K562 (cell line): ENCODE data around the gene ARHGAP26. TPM values are rescaled to one million over a fixed set of nuclear protein-coding genes. Genes with fewer than 3 reads are reported as not detected.

Source experiments
- CTCF ChIP-seq, 3 experiments: IDR thresholded peaks in 2 of 3; conservative IDR thresholded peaks in 1 of 3; 2 replicates each; pipeline ENCODE4 v1.5.1; 2011 to 2012; ENCODE audit warnings: low read length in 3 of 3, mild to moderate bottlenecking in 3 of 3, control low read depth in 2 of 3, improper control_type of control experiment in 1 of 3, inconsistent platforms in 1 of 3, low read depth in 1 of 3, mixed read lengths in 1 of 3, moderate library complexity in 1 of 3; ENCODE audit not compliant: insufficient read depth in 2 of 3
- CXXC5 ChIP-seq: fragments of 250-450 bp; sonication (Bioruptor Pico); IDR thresholded peaks from 2 replicates; pipeline ENCODE4 v1.8.0; 2022; ENCODE audit warnings: inconsistent platforms, mild to moderate bottlenecking, moderate library complexity
- E2F3 ChIP-seq: fragments of 250-450 bp; sonication (Bioruptor Pico); IDR thresholded peaks from 2 replicates; pipeline ENCODE4 v1.4.0; 2020; ENCODE audit warnings: mild to moderate bottlenecking
- ETS1 ChIP-seq: conservative IDR thresholded peaks from 2 replicates; pipeline ENCODE4 v1.6.1; 2011; ENCODE audit warnings: low read depth, mild to moderate bottlenecking, low read length; ENCODE audit not compliant: control insufficient read depth
- FOSL1 ChIP-seq: fragments of 200-800 bp; sonication (Bioruptor generic); conservative IDR thresholded peaks from 2 replicates; pipeline ENCODE4 v1.6.1; 2016; ENCODE audit warnings: missing genetic modification characterization, missing compliant biosample characterization
- GTF2F1 ChIP-seq: IDR thresholded peaks from 2 replicates; pipeline ENCODE4 v1.6.1; 2011; ENCODE audit warnings: low read depth, low read length, improper control_type of control experiment
- KAT7 ChIP-seq: sonication (generic); formaldehyde crosslinking; IDR thresholded peaks from 2 replicates; pipeline ENCODE4 v1.8.0; 2022; ENCODE audit warnings: missing genetic modification reagents, mild to moderate bottlenecking, borderline replicate concordance
- KAT8 ChIP-seq: fragments of 450-650 bp; IDR thresholded peaks from 2 replicates; pipeline ENCODE4 v1.6.1; 2016; ENCODE audit warnings: low read depth, mild to moderate bottlenecking
- MAFK ChIP-seq: IDR thresholded peaks from 2 replicates; pipeline ENCODE4 v1.6.1; 2011; ENCODE audit warnings: low read length, improper control_type of control experiment
- MECOM ChIP-seq: fragments of 250-450 bp; sonication (Bioruptor Pico); IDR thresholded peaks from 2 replicates; pipeline ENCODE4 v1.8.0; 2022; ENCODE audit warnings: inconsistent platforms
- NCOA2 ChIP-seq, 2 experiments: fragments of 450-650 bp; IDR thresholded peaks; 2 replicates each; pipeline ENCODE4 v1.6.1; 2018; ENCODE audit warnings: mild to moderate bottlenecking in 2 of 2, moderate library complexity in 1 of 2; ENCODE audit not compliant: partially characterized antibody in 2 of 2
- NR2F6 ChIP-seq: fragments of 450-650 bp; formaldehyde crosslinking; IDR thresholded peaks from 2 replicates; pipeline ENCODE4 v1.4.0; 2020; ENCODE audit warnings: mild to moderate bottlenecking
- PHB ChIP-seq: fragments of 250-450 bp; sonication (Bioruptor Pico); IDR thresholded peaks from 2 replicates; pipeline ENCODE4 v1.5.0; 2021
- RCOR1 ChIP-seq, 2 experiments: IDR thresholded peaks; 2 replicates each; pipeline ENCODE4 v1.6.1; 2012; ENCODE audit warnings: low read depth in 2 of 2, low read length in 2 of 2, borderline replicate concordance in 1 of 2, improper control_type of control experiment in 1 of 2
- SOX6 ChIP-seq: fragments of 450-650 bp; IDR thresholded peaks from 2 replicates; pipeline ENCODE4 v1.6.1; 2014; ENCODE audit warnings: mild to moderate bottlenecking
- STAG1 ChIP-seq: sonication (generic); formaldehyde crosslinking; IDR thresholded peaks from 2 replicates; pipeline ENCODE4 v1.5.0; 2020; ENCODE audit warnings: missing genetic modification reagents, borderline replicate concordance
- THRA ChIP-seq: fragments of 450-650 bp; IDR thresholded peaks from 2 replicates; pipeline ENCODE4 v1.6.1; 2017; ENCODE audit warnings: mild to moderate bottlenecking, moderate library complexity
- ZKSCAN8 ChIP-seq: fragments of 200-800 bp; sonication (Bioruptor generic); IDR thresholded peaks from 2 replicates; pipeline ENCODE4 v1.6.1; 2016; ENCODE audit warnings: missing genetic modification characterization, missing compliant biosample characterization
- ZNF274 ChIP-seq: IDR thresholded peaks from 2 replicates; pipeline ENCODE4 v1.6.1; 2011; ENCODE audit warnings: low read depth, mild to moderate bottlenecking, low read length, moderate library complexity, borderline replicate concordance
- ZNF584 ChIP-seq: fragments of 200-800 bp; sonication (Bioruptor generic); IDR thresholded peaks from 2 replicates; pipeline ENCODE4 v1.6.1; 2016; ENCODE audit warnings: low read depth, mild to moderate bottlenecking, missing genetic modification characterization, missing compliant biosample characterization
- ZNF589 ChIP-seq: fragments of 200-800 bp; sonication (Bioruptor generic); IDR thresholded peaks from 2 replicates; pipeline ENCODE4 v1.6.1; 2016; ENCODE audit warnings: low read depth, missing genetic modification characterization, missing compliant biosample characterization
- ZNF592 ChIP-seq: fragments of 450-650 bp; IDR thresholded peaks from 2 replicates; pipeline ENCODE4 v1.6.1; 2017; ENCODE audit warnings: antibody characterized with exemption, mild to moderate bottlenecking
- polyA plus RNA-seq, 8 experiments: library from polyadenylated mRNA; depleted of rRNA in 4 of 8; stranded (reverse) in 5 of 8; unstranded in 3 of 8; fragments of >200 nt; fragmentation: Nextera tagmentation in 2 of 8; fragmentation: Illumina TruSeq in 1 of 8; extraction: Ambion mirVana in 2 of 8; extraction: Trizol in 1 of 8; gene quantifications; 2 replicates each; pipeline versions ENCODE4 v1.2.1 to v1.2.3, GENCODE V29; 2011 to 2014; ENCODE audit warnings: inconsistent platforms in 1 of 8, missing spikeins in 1 of 8
- total RNA-seq, 7 experiments: library from RNA; depleted of rRNA in 6 of 7; stranded (reverse); fragments of >200 nt in 6 of 7; fragmentation: Illumina TruSeq in 2 of 7; extraction: Trizol in 2 of 7; gene quantifications; 2 replicates each; pipeline versions ENCODE4 v1.2.1 to v1.2.3, GENCODE V29; 2011 to 2021; ENCODE audit warnings: low replicate concordance in 1 of 7

ARHGAP26 gene
- total and polyA plus RNA-seq, 9 of the 15 experiments (the other 6 are each of a cell fraction or from before 2014, with no cell fraction given), result 0.13 to 1.1 (median 0.55) TPM

- TF ChIP-seq ZNF592 (no peak), GTF2F1 (no peak), NCOA2 (IDR thresholded peaks at IDR 0.05; ENCODE audit: partially characterized antibody in 2 of 2) (no peak), E2F3 (no peak), THRA (no peak), FOSL1 (tag) (no peak), ZKSCAN8 (CRISPR knock-in tag) (no peak), MECOM (CRISPR knock-in tag) (no peak), RCOR1 (IDR thresholded peaks at IDR 0.05; ENCODE audit: borderline replicate concordance in 1 of 2, low read depth in 2 of 2, low read length in 2 of 2) (no peak), ZNF589 (CRISPR knock-in tag) (peak; percentile 90; the same call in 1 of the 2 replicates), KAT7 (CRISPR knock-in tag) (no peak), PHB (CRISPR knock-in tag) (no peak), ZNF274 (no peak), KAT8 (no peak), STAG1 (CRISPR knock-in tag) (no peak), MAFK (no peak), ZNF584 (CRISPR knock-in tag) (peak; percentile 62; the same call in 1 of the 2 replicates), NR2F6 (CRISPR knock-in tag) (no peak), CXXC5 (CRISPR knock-in tag) (0 out of 2 replicates have a peak, but pooled peaks have one; percentile 21), SOX6 (no peak), CTCF (IDR thresholded peaks at IDR 0.05 in 2 of 3, conservative IDR thresholded peaks at IDR 0.05 in 1 of 3; ENCODE audit: insufficient read depth in 2 of 3, low read depth in 1 of 3, low read length in 3 of 3) (no peak), ETS1 (no peak)
Observed at GRCh38 chr5:143057580-143057999, 287.4 kb downstream of the ARHGAP26 start (continued).
